H9 (cell line): Measurements from ENCODE around the gene F5. TPM values are rescaled to one million over a fixed set of nuclear protein-coding genes. Genes with fewer than 3 reads are reported as not detected.

Experiments used
- DNase-seq: peaks from one replicate; pipeline ENCODE4 v3.0.0-alpha.2; 2017
- H2AFZ ChIP-seq: one replicate; pipeline ENCODE4 v1.6.1; 2013; ENCODE audit warnings: mild to moderate bottlenecking, low read length, control low read depth, moderate library complexity
- H2AK5ac ChIP-seq: 2 replicates; pipeline ENCODE4 v1.6.1; 2013; ENCODE audit warnings: low read length, control low read depth, mixed read lengths; ENCODE audit not compliant: insufficient read length
- H2BK120ac ChIP-seq: one replicate; pipeline ENCODE4 v1.6.1; 2013; ENCODE audit warnings: low read depth, mild to moderate bottlenecking, low read length, control low read depth, inconsistent platforms; ENCODE audit not compliant: poor library complexity, severe bottlenecking
- H2BK12ac ChIP-seq: 2 replicates; pipeline ENCODE4 v1.6.1; 2013; ENCODE audit warnings: low read length, control low read depth, mixed read lengths, low read depth; ENCODE audit not compliant: insufficient read length
- H2BK15ac ChIP-seq: 2 replicates; pipeline ENCODE4 v1.6.1; 2013; ENCODE audit warnings: low read depth, low read length, control low read depth
- H2BK20ac ChIP-seq: one replicate; pipeline ENCODE4 v1.6.1; 2013; ENCODE audit warnings: low read depth, mild to moderate bottlenecking, low read length, control low read depth, inconsistent platforms; ENCODE audit not compliant: poor library complexity, severe bottlenecking
- H2BK5ac ChIP-seq: 2 replicates; pipeline ENCODE4 v1.6.1; 2013; ENCODE audit warnings: low read length, control low read depth, mixed read lengths; ENCODE audit not compliant: insufficient read length
- H3K14ac ChIP-seq: 2 replicates; pipeline ENCODE4 v1.6.1; 2013; ENCODE audit warnings: low read length, control low read depth; ENCODE audit not compliant: insufficient read depth
- H3K18ac ChIP-seq: 2 replicates; pipeline ENCODE4 v1.6.1; 2013; ENCODE audit warnings: low read depth, mild to moderate bottlenecking, mixed read lengths, low read length, control low read depth; ENCODE audit not compliant: insufficient read length
- H3K23ac ChIP-seq: 2 replicates; pipeline ENCODE4 v1.6.1; 2013; ENCODE audit warnings: low read length, control low read depth, mixed read lengths, low read depth; ENCODE audit not compliant: insufficient read length
- H3K23me2 ChIP-seq: 2 replicates; pipeline ENCODE4 v1.6.1; 2013; ENCODE audit warnings: low read depth, mild to moderate bottlenecking, mixed read lengths, low read length, control low read depth; ENCODE audit not compliant: insufficient read length, poor library complexity, severe bottlenecking
- H3K27ac ChIP-seq: 2 replicates; pipeline ENCODE4 v1.5.1; 2013; ENCODE audit warnings: low read length, control low read depth, mixed read lengths, low read depth; ENCODE audit not compliant: insufficient read length
- H3K27me3 ChIP-seq: 2 replicates; pipeline ENCODE4 v1.6.1; 2013; ENCODE audit warnings: low read length, control low read depth, inconsistent platforms; ENCODE audit not compliant: insufficient read depth
- H3K4ac ChIP-seq: 2 replicates; pipeline ENCODE4 v1.6.1; 2013; ENCODE audit warnings: low read depth, mild to moderate bottlenecking, control low read depth, inconsistent platforms, low read length, moderate library complexity
- H3K4me1 ChIP-seq: 2 replicates; pipeline ENCODE4 v1.6.1; 2013; ENCODE audit warnings: low read length, control low read depth, inconsistent platforms; ENCODE audit not compliant: insufficient read depth
- H3K4me2 ChIP-seq: 2 replicates; pipeline ENCODE4 v1.6.1; 2013; ENCODE audit warnings: low read length, control low read depth, mixed read lengths; ENCODE audit not compliant: insufficient read length, insufficient read depth
- H3K56ac ChIP-seq: 2 replicates; pipeline ENCODE4 v1.6.1; 2013; ENCODE audit warnings: low read depth, mild to moderate bottlenecking, mixed read lengths, low read length, control low read depth; ENCODE audit not compliant: insufficient read length
- H3K79me1 ChIP-seq: 2 replicates; pipeline ENCODE4 v1.6.1; 2013; ENCODE audit warnings: low read depth, mild to moderate bottlenecking, moderate library complexity, low read length, control low read depth, inconsistent platforms; ENCODE audit not compliant: insufficient read depth, poor library complexity, severe bottlenecking
- H3K79me2 ChIP-seq: 2 replicates; pipeline ENCODE4 v1.6.1; 2013; ENCODE audit warnings: low read length, control low read depth, inconsistent platforms; ENCODE audit not compliant: insufficient read depth
- H3K9ac ChIP-seq: 2 replicates; pipeline ENCODE4 v1.6.1; 2013; ENCODE audit warnings: low read length, control low read depth, mixed read lengths; ENCODE audit not compliant: insufficient read length; ENCODE audit errors: extremely low read depth
- H3K9me3 ChIP-seq: one replicate; pipeline ENCODE4 v1.6.1; 2013; ENCODE audit warnings: low read depth, low read length, inconsistent platforms; ENCODE audit not compliant: control insufficient read depth
- H3T11ph ChIP-seq: one replicate; pipeline ENCODE4 v1.6.1; 2013; ENCODE audit warnings: mild to moderate bottlenecking, low read length, control low read depth, inconsistent platforms
- H4K20me1 ChIP-seq: one replicate; pipeline ENCODE4 v1.6.1; 2013; ENCODE audit not compliant: control insufficient read depth, insufficient read length, insufficient read depth
- H4K5ac ChIP-seq: 2 replicates; pipeline ENCODE4 v1.6.1; 2013; ENCODE audit warnings: low read depth, mild to moderate bottlenecking, mixed read lengths, low read length, control low read depth; ENCODE audit not compliant: insufficient read length
- H4K8ac ChIP-seq: replicated peaks from 2 replicates; pipeline ENCODE4 v1.6.1; 2013; ENCODE audit warnings: low read length, control low read depth, mixed read lengths, low read depth; ENCODE audit not compliant: insufficient read length
- H4K91ac ChIP-seq: 2 replicates; pipeline ENCODE4 v1.6.1; 2013; ENCODE audit warnings: low read depth, mild to moderate bottlenecking, moderate library complexity, mixed read lengths, low read length, control low read depth; ENCODE audit not compliant: insufficient read length
- H3K27ac Mint-ChIP-seq, 3 experiments: 2 replicates in 2 of 3; 3 replicates in 1 of 3; pipeline ENCODE4 v1.8.0; 2020 to 2021; ENCODE audit warnings: mixed read lengths in 3 of 3, mild to moderate bottlenecking in 1 of 3, moderate library complexity in 1 of 3
- H3K27me3 Mint-ChIP-seq: 2 replicates; pipeline ENCODE4 v1.8.0; 2021; ENCODE audit warnings: low read depth, mild to moderate bottlenecking, moderate library complexity, mixed read lengths
- H3K36me3 Mint-ChIP-seq, 3 experiments: 2 replicates in 2 of 3; 3 replicates in 1 of 3; pipeline ENCODE4 v1.8.0; 2020 to 2021; ENCODE audit warnings: low read depth in 3 of 3, mixed read lengths in 3 of 3; ENCODE audit not compliant: insufficient read depth in 1 of 3
- H3K4me1 Mint-ChIP-seq, 2 experiments: 2 replicates each; pipeline ENCODE4 v1.8.0; 2020; ENCODE audit warnings: mixed read lengths in 2 of 2
- H3K4me3 Mint-ChIP-seq, 2 experiments: 2 replicates in 1 of 2; 3 replicates in 1 of 2; pipeline ENCODE4 v1.8.0; 2020 to 2021; ENCODE audit warnings: mild to moderate bottlenecking in 2 of 2, mixed read lengths in 2 of 2, moderate library complexity in 1 of 2
- H3K9me3 Mint-ChIP-seq, 2 experiments: 2 replicates in 1 of 2; 3 replicates in 1 of 2; pipeline ENCODE4 v1.8.0; 2020; ENCODE audit warnings: mild to moderate bottlenecking in 2 of 2, mixed read lengths in 2 of 2, moderate library complexity in 1 of 2
- CTCF ChIP-seq: fragments of 200-600 bp; sonication (generic); conservative IDR thresholded peaks from 3 replicates; pipeline ENCODE4 v1.8.0; 2021; ENCODE audit warnings: antibody characterized with exemption, mild to moderate bottlenecking
- WGBS: extraction: QIAGEN DNeasy Blood & Tissue Kit; methylation state at CpG from one replicate; pipeline ENCODE4 v1.1.7; 2013; ENCODE audit warnings: missing lambda C conversion rate, low lambda C conversion rate, mixed read lengths; ENCODE audit not compliant: insufficient read length; ENCODE audit errors: extremely low coverage; 5-methylcytosine and 5-hydroxymethylcytosine counted together
- total RNA-seq: library from RNA; stranded (reverse); gene quantifications from 2 replicates; pipeline ENCODE4 v1.2.1, GENCODE V29; 2021

The F5 gene
- total RNA-seq, 1 experiment from 2014 or later, result 0.04 TPM

- no peak overlapping the region for H2BK12ac ChIP-seq
- H4K20me1 ChIP-seq, result no peaks in the 10 kb centered on the region
- H3K4ac ChIP-seq, result no peak overlapping the region
- WGBS, result no CpG with 5 or more reads among the region's 3 CpGs
- H2BK5ac ChIP-seq, result no peak overlapping the region
- no peaks in the 10 kb centered on the region for H3K79me2 ChIP-seq
- H3K4me1 Mint-ChIP-seq, result no peaks in the 10 kb centered on the region
- no peak for DNase-seq
- H3K9me3 ChIP-seq, result no peaks in the 10 kb centered on the region
- no peak overlapping the region for H3T11ph ChIP-seq
- H3K56ac ChIP-seq, result no peak overlapping the region
- no peaks in the 10 kb centered on the region for H3K79me1 ChIP-seq
- no peak overlapping the region for H2AFZ ChIP-seq
- H2BK15ac ChIP-seq, result no peak overlapping the region
- no peak overlapping the region for H3K23ac ChIP-seq
- no peaks in the 10 kb centered on the region for H3K36me3 Mint-ChIP-seq
- H2AK5ac ChIP-seq, result no peak overlapping the region
- H3K27me3 ChIP-seq, result no peaks in the 10 kb centered on the region; the same call in 1 of the 2 replicates
- H3K27ac Mint-ChIP-seq, result no peak overlapping the region
- TF ChIP-seq CTCF, result no peak
- no peak overlapping the region for H3K4me3 Mint-ChIP-seq
- H3K14ac ChIP-seq, result no peak overlapping the region
- H4K8ac ChIP-seq, result no peak overlapping the region
- no peak overlapping the region for H4K5ac ChIP-seq
- no peaks in the 10 kb centered on the region for H3K9me3 Mint-ChIP-seq
- no peak overlapping the region for H4K91ac ChIP-seq
- H3K23me2 ChIP-seq, result no peaks in the 10 kb centered on the region
- no peaks in the 10 kb centered on the region for H3K4me1 ChIP-seq
- H2BK20ac ChIP-seq, result no peak overlapping the region
- H2BK120ac ChIP-seq, result no peak overlapping the region
- no peak overlapping the region for H3K4me2 ChIP-seq
- H3K18ac ChIP-seq, result no peak overlapping the region
- H3K9ac ChIP-seq, result no peak overlapping the region
- peaks cover 13% of the 10 kb centered on the region for H3K27me3 Mint-ChIP-seq
- H3K27ac ChIP-seq, result no peak overlapping the region
Measured at GRCh38 chr1:169594391-169594790, 8.1 kb upstream of the F5 start.
